Panc1 (cell line): Measurements from ENCODE around the gene RMRP.

Source experiments
- POLR2AphosphoS5 ChIP-seq: IDR thresholded peaks from 2 replicates; pipeline ENCODE4 v1.6.1; 2012; ENCODE audit warnings: mild to moderate bottlenecking, low read depth, low read length, moderate library complexity
- TF ChIP-seq, protein P1 (sequence below): fragments of 450-650 bp; IDR thresholded peaks from 2 replicates; pipeline ENCODE4 v1.5.1; 2017; ENCODE audit warnings: mild to moderate bottlenecking
- TF ChIP-seq, protein P2 (sequence below), 2 experiments: IDR thresholded peaks; 2 replicates each; pipeline ENCODE4 v1.6.1; 2011 to 2012; ENCODE audit warnings: low read depth in 2 of 2, control low read depth in 1 of 2, low read length in 1 of 2, mild to moderate bottlenecking in 1 of 2, moderate library complexity in 1 of 2; ENCODE audit not compliant: insufficient read depth in 1 of 2

DNA sequence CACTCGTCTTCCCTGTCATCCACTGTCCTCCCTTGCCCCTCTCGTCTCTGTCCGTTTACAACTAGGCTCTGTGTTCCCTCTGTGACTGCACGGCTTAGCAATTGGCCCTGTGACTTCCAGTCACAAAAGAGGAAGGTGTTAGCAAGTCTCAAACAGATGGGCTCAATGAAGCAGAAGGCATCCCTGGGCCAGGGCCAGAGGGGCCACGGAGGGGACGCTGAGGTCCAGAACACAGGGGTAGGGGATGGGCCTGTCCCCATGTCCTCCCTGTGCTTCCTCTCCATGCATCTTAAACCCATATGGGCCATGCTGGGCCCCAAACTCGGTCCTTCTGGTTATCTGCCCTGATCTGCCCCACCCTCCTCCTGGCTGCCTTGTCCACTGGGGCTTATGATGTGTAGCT, 39.5 kb downstream of the RMRP start, which contains the start of gene CD72:
- TF ChIP-seq, protein P1, sequence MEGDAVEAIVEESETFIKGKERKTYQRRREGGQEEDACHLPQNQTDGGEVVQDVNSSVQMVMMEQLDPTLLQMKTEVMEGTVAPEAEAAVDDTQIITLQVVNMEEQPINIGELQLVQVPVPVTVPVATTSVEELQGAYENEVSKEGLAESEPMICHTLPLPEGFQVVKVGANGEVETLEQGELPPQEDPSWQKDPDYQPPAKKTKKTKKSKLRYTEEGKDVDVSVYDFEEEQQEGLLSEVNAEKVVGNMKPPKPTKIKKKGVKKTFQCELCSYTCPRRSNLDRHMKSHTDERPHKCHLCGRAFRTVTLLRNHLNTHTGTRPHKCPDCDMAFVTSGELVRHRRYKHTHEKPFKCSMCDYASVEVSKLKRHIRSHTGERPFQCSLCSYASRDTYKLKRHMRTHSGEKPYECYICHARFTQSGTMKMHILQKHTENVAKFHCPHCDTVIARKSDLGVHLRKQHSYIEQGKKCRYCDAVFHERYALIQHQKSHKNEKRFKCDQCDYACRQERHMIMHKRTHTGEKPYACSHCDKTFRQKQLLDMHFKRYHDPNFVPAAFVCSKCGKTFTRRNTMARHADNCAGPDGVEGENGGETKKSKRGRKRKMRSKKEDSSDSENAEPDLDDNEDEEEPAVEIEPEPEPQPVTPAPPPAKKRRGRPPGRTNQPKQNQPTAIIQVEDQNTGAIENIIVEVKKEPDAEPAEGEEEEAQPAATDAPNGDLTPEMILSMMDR = no peak
- no peak for TF ChIP-seq POLR2AphosphoS5
- TF ChIP-seq, protein P2, sequence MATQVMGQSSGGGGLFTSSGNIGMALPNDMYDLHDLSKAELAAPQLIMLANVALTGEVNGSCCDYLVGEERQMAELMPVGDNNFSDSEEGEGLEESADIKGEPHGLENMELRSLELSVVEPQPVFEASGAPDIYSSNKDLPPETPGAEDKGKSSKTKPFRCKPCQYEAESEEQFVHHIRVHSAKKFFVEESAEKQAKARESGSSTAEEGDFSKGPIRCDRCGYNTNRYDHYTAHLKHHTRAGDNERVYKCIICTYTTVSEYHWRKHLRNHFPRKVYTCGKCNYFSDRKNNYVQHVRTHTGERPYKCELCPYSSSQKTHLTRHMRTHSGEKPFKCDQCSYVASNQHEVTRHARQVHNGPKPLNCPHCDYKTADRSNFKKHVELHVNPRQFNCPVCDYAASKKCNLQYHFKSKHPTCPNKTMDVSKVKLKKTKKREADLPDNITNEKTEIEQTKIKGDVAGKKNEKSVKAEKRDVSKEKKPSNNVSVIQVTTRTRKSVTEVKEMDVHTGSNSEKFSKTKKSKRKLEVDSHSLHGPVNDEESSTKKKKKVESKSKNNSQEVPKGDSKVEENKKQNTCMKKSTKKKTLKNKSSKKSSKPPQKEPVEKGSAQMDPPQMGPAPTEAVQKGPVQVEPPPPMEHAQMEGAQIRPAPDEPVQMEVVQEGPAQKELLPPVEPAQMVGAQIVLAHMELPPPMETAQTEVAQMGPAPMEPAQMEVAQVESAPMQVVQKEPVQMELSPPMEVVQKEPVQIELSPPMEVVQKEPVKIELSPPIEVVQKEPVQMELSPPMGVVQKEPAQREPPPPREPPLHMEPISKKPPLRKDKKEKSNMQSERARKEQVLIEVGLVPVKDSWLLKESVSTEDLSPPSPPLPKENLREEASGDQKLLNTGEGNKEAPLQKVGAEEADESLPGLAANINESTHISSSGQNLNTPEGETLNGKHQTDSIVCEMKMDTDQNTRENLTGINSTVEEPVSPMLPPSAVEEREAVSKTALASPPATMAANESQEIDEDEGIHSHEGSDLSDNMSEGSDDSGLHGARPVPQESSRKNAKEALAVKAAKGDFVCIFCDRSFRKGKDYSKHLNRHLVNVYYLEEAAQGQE (IDR thresholded peaks at IDR 0.05; ENCODE audit: insufficient read depth in 1 of 2, low read depth in 2 of 2, low read length in 1 of 2) = no peak
